SK-N-SH treated with all-trans-retinoic acid at 6 μM for 48 hours (cell line): ENCODE measurements around the gene UBE2E1.
A peak's percentile ranks its signal among the peaks of the same experiment; 100 is the strongest.

Experiments used
- ATAC-seq: fragments of 200-7000 bp; cut with Tn5 transposase; 3 replicates; pipeline ENCODE4 v1.9.1; 2020; ENCODE audit warnings: mild to moderate bottlenecking, moderate library complexity
- CSDC2 ChIP-seq: fragments of 250-450 bp; sonication (Bioruptor Pico); IDR thresholded peaks from 2 replicates; pipeline ENCODE4 v1.5.0; 2020; ENCODE audit warnings: mild to moderate bottlenecking, moderate library complexity
- CSRNP3 ChIP-seq: fragments of 250-450 bp; sonication (Bioruptor Pico); IDR thresholded peaks from 2 replicates; pipeline ENCODE4 v1.5.1; 2021; ENCODE audit warnings: mild to moderate bottlenecking, moderate library complexity
- GLIS3 ChIP-seq: fragments of 250-450 bp; sonication (Bioruptor Pico); IDR thresholded peaks from 2 replicates; pipeline ENCODE4 v1.5.0; 2020; ENCODE audit warnings: mild to moderate bottlenecking, moderate library complexity
- PATZ1 ChIP-seq: fragments of 250-450 bp; sonication (Bioruptor Pico); IDR thresholded peaks from 2 replicates; pipeline ENCODE4 v1.8.0; 2020; ENCODE audit warnings: mild to moderate bottlenecking, moderate library complexity, borderline replicate concordance
- POU6F1 ChIP-seq: fragments of 250-450 bp; sonication (Bioruptor Pico); IDR thresholded peaks from 2 replicates; pipeline ENCODE4 v1.8.0; 2021; ENCODE audit warnings: low read depth, mild to moderate bottlenecking, moderate library complexity, borderline replicate concordance
- PPARA ChIP-seq: fragments of 250-450 bp; sonication (Bioruptor Pico); IDR thresholded peaks from 2 replicates; pipeline ENCODE4 v1.5.0; 2020; ENCODE audit warnings: mild to moderate bottlenecking, borderline replicate concordance
- RARB ChIP-seq: fragments of 250-450 bp; sonication (Bioruptor Pico); IDR thresholded peaks from 2 replicates; pipeline ENCODE4 v1.8.0; 2021; ENCODE audit warnings: mild to moderate bottlenecking, moderate library complexity
- SNAI2 ChIP-seq: fragments of 250-450 bp; sonication (Bioruptor Pico); IDR thresholded peaks from 2 replicates; pipeline ENCODE4 v1.5.0; 2020; ENCODE audit warnings: mild to moderate bottlenecking, moderate library complexity
- TCF4 ChIP-seq: fragments of 250-450 bp; sonication (Bioruptor Pico); IDR thresholded peaks from 2 replicates; pipeline ENCODE4 v1.8.0; 2021; ENCODE audit warnings: mild to moderate bottlenecking, moderate library complexity, borderline replicate concordance
- TSHZ2 ChIP-seq: fragments of 250-450 bp; sonication (Bioruptor Pico); IDR thresholded peaks from 2 replicates; pipeline ENCODE4 v1.5.0; 2020; ENCODE audit warnings: mild to moderate bottlenecking, moderate library complexity
- ZC3H10 ChIP-seq: fragments of 250-450 bp; sonication (Bioruptor Pico); IDR thresholded peaks from 2 replicates; pipeline ENCODE4 v1.5.1; 2021; ENCODE audit warnings: mild to moderate bottlenecking, moderate library complexity
- ZFP3 ChIP-seq: fragments of 250-450 bp; sonication (Bioruptor Pico); IDR thresholded peaks from 2 replicates; pipeline ENCODE4 v1.5.0; 2020; ENCODE audit warnings: mild to moderate bottlenecking, moderate library complexity
- ZFP30 ChIP-seq: fragments of 450-650 bp; formaldehyde crosslinking; IDR thresholded peaks from 2 replicates; pipeline ENCODE4 v1.5.0; 2022; ENCODE audit warnings: mild to moderate bottlenecking, moderate library complexity
- ZNF8 ChIP-seq: fragments of 450-650 bp; formaldehyde crosslinking; IDR thresholded peaks from 2 replicates; pipeline ENCODE4 v1.5.0; 2020; ENCODE audit warnings: mild to moderate bottlenecking, moderate library complexity

Gene UBE2E1

GRCh38 chr3:23834082-23834870 is 28.5 kb downstream of the UBE2E1 start:
- TF ChIP-seq TSHZ2 (CRISPR knock-in tag) (no peak), GLIS3 (no peak), ZNF8 (CRISPR knock-in tag) (no peak), CSRNP3 (CRISPR knock-in tag) (no peak), ZFP30 (CRISPR knock-in tag) (no peak)
- TF ChIP-seq, all 23 proteins: peak for 0
- peak; percentile 58; the same call in 2 of the 3 replicates for ATAC-seq

GRCh38 chr3:23835087-23835486 is 29.3 kb downstream of the UBE2E1 start:
- no peak for ATAC-seq

GRCh38 chr3:23835802-23836201 is 30.0 kb downstream of the UBE2E1 start:
- TF ChIP-seq PPARA = no peak
- no peak for TF ChIP-seq RARB (CRISPR knock-in tag)
- no peak for TF ChIP-seq CSDC2
- TF ChIP-seq TCF4 (CRISPR knock-in tag) = no peak
- no peak for TF ChIP-seq PATZ1
- TF ChIP-seq TSHZ2 (CRISPR knock-in tag) = no peak
- TF ChIP-seq POU6F1 (CRISPR knock-in tag) = no peak
- no peak for TF ChIP-seq SNAI2
- no peak for ATAC-seq

More at GRCh38 chr3:23835087-23835486, 29.3 kb downstream of the UBE2E1 start:
- TF ChIP-seq CSDC2 (no peak), ZFP3 (CRISPR knock-in tag) (no peak), PATZ1 (no peak), ZC3H10 (CRISPR knock-in tag) (no peak), POU6F1 (CRISPR knock-in tag) (no peak)
